GM18502 (cell line): ENCODE measurements around the gene NUP210.
A peak's percentile ranks its signal among the peaks of the same experiment; 100 is the strongest.
"Not testable (repeated sequence)": the region's sequence is repeated elsewhere in the genome, so short reads cannot be mapped to it uniquely, and the experiment has no call there.

Source experiments
- ATAC-seq: cut with Tn5 transposase; IDR thresholded peaks from one replicate; pipeline ENCODE4 v1.9.1; 2021; ENCODE audit warnings: mild to moderate bottlenecking; ENCODE audit not compliant: unreplicated experiment, poor library complexity

The NUP210 gene

GRCh38 chr3:13378155-13378554 lies 42.0 kb downstream of the NUP210 start:
- peak; percentile 81 for ATAC-seq

DNA sequence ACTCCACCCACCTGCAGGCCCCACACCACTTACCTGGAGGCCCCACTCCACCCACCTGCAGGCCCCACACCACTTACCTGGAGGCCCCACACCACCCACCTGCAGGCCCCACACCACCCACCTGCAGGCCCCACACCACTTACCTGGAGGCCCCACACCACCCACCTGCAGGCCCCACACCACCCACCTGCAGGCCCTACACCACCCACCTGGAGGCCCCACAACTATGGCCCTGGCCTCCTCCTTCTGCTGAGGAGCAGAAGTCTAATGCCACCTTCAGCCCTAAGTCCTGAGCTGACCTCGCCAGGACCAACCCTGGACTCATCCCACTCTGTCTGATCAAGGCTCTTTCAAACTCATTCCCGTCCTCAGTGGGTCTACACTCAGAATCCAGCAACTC lies 42.4 kb downstream of the NUP210 start:
- not testable (repeated sequence) for ATAC-seq

GRCh38 chr3:13377021-13377420 lies 43.1 kb downstream of the NUP210 start:
- no peak for ATAC-seq

DNA sequence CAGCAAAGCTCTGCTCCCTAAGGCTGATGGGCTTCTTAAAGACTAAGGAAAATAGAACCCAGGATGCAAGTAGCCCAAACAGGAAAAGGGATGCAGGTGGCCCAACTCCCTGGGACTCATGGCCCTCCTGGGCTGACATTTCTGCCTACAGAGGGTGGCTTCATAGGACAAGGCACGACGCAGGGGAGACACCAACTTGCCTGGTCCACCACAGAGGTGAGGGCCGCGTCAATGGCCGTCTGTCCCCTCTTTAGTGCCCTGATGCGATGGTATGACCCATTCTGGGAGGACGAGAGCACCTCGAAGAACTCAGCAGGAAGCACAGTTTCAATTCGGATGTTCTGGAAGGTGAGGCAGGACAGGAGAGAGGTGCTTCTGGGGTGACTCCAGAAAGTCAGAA lies 44.0 kb downstream of the NUP210 start:
- no peak for ATAC-seq

- ATAC-seq: no peak
Measured at GRCh38 chr3:13375464-13375863, 44.7 kb downstream of the NUP210 start.

GRCh38 chr3:13373975-13374586 lies 46.0 kb downstream of the NUP210 start:
- ATAC-seq: no peak

- no peak for ATAC-seq
Measured at GRCh38 chr3:13372656-13373055, 47.5 kb downstream of the NUP210 start.

DNA sequence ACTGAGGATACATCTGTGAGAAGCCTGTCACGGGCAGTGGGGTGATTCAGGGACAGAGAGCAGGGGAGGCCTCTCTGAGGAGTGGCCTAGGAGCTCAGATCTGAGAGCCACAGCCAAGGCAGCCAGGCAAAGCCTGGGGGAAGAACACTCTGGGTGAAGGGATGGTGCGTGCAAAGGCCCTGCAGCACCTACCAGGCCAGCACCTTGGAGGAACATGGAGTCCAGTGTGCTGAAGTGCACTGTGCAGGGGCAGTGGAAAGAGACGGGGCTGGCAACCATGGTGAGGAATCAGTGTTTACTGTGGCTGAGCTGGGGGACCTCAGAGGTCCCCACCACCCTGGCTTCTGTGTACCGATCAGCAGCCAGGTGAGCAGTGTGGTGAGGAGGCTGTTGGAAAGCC lies 48.0 kb downstream of the NUP210 start:
- ATAC-seq: no peak

- no peak for ATAC-seq
Measured at GRCh38 chr3:13371100-13372075, 48.7 kb downstream of the NUP210 start.

DNA sequence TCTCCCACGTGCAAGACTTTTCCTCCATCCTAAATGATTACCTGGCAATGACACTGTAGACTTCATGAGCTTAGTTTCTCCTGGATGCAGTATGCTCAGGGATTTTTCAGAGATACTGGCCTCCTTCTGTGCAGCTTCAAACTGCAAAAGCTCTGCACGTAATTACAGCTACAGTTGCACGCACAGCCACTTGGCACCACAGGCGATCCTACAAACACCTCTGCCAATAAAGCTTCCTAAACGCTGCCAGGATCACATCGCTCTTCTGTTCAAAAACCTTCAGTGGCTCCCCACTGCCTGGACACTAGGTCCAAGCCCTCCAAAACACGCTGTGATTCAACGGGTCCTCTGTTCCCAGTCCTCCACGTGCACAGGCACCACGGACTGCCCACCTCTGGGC lies 49.5 kb downstream of the NUP210 start:
- ATAC-seq: no peak

DNA sequence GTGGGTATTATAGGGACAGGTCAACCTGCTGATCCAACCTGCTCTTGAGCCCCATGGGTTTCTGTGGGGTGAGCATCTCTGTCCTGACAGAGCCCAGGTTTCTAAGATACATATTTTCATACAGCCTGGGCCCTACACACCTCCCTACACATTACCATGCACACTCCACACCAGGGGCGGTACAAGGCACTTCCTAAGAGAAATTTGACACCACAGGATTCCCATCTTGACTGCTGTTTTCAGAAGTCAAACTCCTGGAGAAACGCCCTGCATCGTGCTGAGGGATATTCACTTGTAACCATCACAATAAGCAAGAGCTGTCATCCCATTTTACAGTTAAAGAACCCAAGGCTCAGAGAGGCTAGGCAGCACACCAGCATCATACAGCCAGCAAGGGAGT lies 50.1 kb downstream of the NUP210 start:
- no peak for ATAC-seq

GRCh38 chr3:13368834-13369233 lies 51.3 kb downstream of the NUP210 start:
- no peak for ATAC-seq

DNA sequence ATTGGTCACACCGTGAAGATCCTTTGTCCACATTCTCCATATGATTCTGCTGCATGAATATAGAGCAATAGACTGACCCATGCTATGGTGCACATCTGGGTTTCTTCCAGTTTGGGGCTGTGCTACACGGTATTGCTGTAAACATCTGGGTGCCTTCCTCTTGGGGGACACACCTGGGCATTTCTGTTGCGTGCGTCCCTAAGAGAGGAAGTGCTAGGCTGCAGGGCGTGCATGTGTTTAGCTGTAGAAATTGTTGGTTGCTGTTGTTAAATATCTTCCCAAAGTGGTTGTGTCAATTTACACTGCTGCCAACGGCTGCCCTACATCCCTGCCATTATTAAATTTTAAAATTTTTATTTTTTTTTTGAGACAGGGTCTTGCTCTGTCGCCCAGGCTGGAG lies 52.4 kb downstream of the NUP210 start:
- no peak for ATAC-seq

GRCh38 chr3:13365390-13366379 lies 54.4 kb downstream of the NUP210 start:
- no peak for ATAC-seq

- ATAC-seq: no peak
Measured at GRCh38 chr3:13364602-13365271, 55.4 kb downstream of the NUP210 start.

DNA sequence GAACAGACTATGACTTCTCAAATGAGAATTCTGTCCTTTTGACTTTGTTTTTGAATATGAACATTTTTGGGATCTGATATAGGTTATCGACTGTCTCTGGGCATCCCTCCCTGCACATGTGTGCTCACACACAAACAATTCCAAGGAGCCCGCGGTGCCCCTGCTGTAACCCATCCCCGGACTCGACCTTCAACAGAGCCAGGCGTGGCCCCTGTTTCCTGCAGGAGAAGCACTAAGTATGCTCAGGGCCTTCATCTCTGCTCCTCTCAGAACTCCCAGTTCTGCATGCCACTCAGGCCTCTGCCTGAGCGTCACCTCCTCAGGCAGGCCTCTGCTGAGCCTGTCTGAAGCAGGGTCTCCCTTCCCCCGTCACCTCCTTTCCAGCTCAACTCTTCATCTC lies 57.6 kb downstream of the NUP210 start:
- no peak for ATAC-seq

GRCh38 chr3:13359916-13360315 lies 60.2 kb downstream of the NUP210 start:
- ATAC-seq: no peak

DNA sequence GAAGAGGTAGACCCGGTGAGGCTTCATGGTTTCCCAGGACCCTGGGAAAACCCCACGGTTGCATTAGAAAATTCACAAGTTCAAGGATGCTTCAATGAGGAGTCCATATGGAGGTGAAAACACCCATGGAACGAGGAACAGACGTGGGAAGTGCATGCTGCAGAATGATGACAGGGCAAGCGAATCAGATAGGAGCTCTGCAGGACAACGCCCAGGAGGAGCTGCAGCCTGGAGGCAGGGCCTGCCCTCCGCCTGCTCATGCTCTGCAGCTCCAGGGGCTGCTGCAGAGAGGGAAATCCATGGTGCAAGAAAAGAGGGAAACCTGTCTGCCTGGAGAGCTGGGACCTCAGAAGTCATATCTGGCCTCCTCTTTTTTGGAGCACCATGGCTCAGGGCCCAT lies 61.5 kb downstream of the NUP210 start:
- ATAC-seq: no peak

DNA sequence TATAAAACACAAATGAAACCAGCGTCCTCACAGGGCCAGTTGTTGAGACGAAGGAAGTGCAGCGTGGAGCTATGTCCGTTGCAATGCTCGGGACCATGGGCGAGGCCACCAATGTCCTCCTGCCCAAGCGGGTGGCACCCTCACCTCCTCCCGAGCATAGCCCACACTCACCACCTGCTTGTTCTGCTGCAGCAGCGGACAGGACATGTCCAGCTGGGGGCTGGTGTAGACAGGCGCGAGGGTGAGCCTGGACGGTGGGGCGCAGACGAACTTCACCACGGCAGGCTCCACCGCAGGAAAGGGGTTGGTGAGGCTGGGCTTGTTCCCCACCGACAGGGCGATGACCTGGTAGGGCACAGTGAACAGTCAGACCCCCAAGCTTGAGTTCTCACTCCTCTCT lies 62.1 kb downstream of the NUP210 start:
- ATAC-seq: no peak

- no peak for ATAC-seq
Measured at GRCh38 chr3:13357074-13357473, 63.0 kb downstream of the NUP210 start.
